Activated CD8-positive, alpha-beta memory T cell treated with anti-CD3 and anti-CD28 coated beads, Interleukin-2, amount 10 ng/mL, durations not matched to agents 7 days and 5 days (primary cell): ENCODE results near the gene NPBWR2. TPM values are rescaled to one million over a fixed set of nuclear protein-coding genes. Genes with fewer than 3 reads are reported as not detected.

ENCODE experiments used
- ATAC-seq: fragments of 150-1000 bp; cut with Tn5 transposase; one replicate; pipeline ENCODE4 v1.10.0; 2021; ENCODE audit warnings: moderate library complexity
- CTCF ChIA-PET: fragments of 350-600 bp; sonication (Branson Sonifier 250); formaldehyde crosslinking; loops from one replicate; lab custom pipeline; 2021; ENCODE audit warnings: antibody characterized with exemption; lab: Charles Lee
- DNase-seq: peaks from one replicate; pipeline ENCODE4 v3.0.0-alpha.2; 2020
- H3K27ac Mint-ChIP-seq: one replicate; pipeline ENCODE4 v1.8.0; 2021; ENCODE audit warnings: mild to moderate bottlenecking, mixed read lengths
- H3K27me3 Mint-ChIP-seq: one replicate; pipeline ENCODE4 v1.8.0; 2021; ENCODE audit warnings: mixed read lengths
- H3K36me3 Mint-ChIP-seq: one replicate; pipeline ENCODE4 v1.8.0; 2021; ENCODE audit warnings: mild to moderate bottlenecking, mixed read lengths
- H3K4me1 Mint-ChIP-seq: one replicate; pipeline ENCODE4 v1.8.0; 2021; ENCODE audit warnings: mixed read lengths
- H3K4me3 Mint-ChIP-seq: one replicate; pipeline ENCODE4 v1.8.0; 2021; ENCODE audit warnings: mild to moderate bottlenecking, moderate library complexity, mixed read lengths
- H3K9me3 Mint-ChIP-seq: one replicate; pipeline ENCODE4 v1.8.0; 2022; ENCODE audit warnings: low read depth, mixed read lengths
- total RNA-seq, 2 experiments: library from RNA; stranded (reverse); gene quantifications; one replicate each; pipeline ENCODE4 v1.2.3, GENCODE V29; 2021

NPBWR2 gene
- total RNA-seq, 2 experiments from 2014 or later, result not detected

- Mint-ChIP-seq H3K27me3 (no peaks in the 10 kb centered on the region), H3K4me1 (no peaks in the 10 kb centered on the region), H3K27ac (no peak overlapping the region), H3K36me3 (no peaks in the 10 kb centered on the region), H3K4me3 (no peak overlapping the region), H3K9me3 (peaks cover 11% of the 10 kb centered on the region)
- ATAC-seq, result no peak
- CTCF ChIA-PET, result no interaction called here
- no peak for DNase-seq
These were observed 41.8 kb upstream of the NPBWR2 start for GRCh38 chr20:64149141-64149540.

DNA sequence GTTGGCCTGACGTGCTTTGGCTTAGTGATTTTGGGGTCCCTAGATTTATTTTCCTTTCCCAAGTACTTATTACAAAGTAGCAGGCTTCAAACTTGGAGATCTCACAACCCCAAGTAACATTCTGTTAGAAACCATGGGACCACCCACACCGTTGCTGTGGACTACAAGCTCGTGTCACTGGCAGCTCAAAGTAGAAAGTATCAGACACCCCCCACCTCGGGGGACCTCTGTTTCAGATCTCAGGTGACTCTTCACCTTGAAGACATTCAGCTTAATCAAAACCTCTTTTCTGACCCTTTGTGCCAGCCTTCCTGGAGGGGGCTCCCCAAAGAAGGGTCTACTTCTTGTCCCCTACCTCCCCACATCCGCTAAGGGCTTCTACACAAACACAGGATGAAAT is 41.2 kb upstream of the NPBWR2 start:
- no peaks in the 10 kb centered on the region for H3K36me3 Mint-ChIP-seq
- H3K27me3 Mint-ChIP-seq, result no peaks in the 10 kb centered on the region
- H3K9me3 Mint-ChIP-seq, result peaks cover 15% of the 10 kb centered on the region
- CTCF ChIA-PET, result no interaction called here
- H3K27ac Mint-ChIP-seq, result no peak overlapping the region
- H3K4me1 Mint-ChIP-seq, result no peaks in the 10 kb centered on the region
- no peak overlapping the region for H3K4me3 Mint-ChIP-seq
- DNase-seq, result no peak
- ATAC-seq, result no peak

- DNase-seq, result no peak
- Mint-ChIP-seq H3K9me3 (peaks cover 15% of the 10 kb centered on the region), H3K4me1 (no peaks in the 10 kb centered on the region), H3K27ac (no peak overlapping the region), H3K27me3 (no peaks in the 10 kb centered on the region), H3K36me3 (no peaks in the 10 kb centered on the region), H3K4me3 (no peak overlapping the region)
- ATAC-seq, result no peak
- CTCF ChIA-PET, result no interaction called here
These were observed 39.6 kb upstream of the NPBWR2 start for GRCh38 chr20:64146936-64147477.

DNA sequence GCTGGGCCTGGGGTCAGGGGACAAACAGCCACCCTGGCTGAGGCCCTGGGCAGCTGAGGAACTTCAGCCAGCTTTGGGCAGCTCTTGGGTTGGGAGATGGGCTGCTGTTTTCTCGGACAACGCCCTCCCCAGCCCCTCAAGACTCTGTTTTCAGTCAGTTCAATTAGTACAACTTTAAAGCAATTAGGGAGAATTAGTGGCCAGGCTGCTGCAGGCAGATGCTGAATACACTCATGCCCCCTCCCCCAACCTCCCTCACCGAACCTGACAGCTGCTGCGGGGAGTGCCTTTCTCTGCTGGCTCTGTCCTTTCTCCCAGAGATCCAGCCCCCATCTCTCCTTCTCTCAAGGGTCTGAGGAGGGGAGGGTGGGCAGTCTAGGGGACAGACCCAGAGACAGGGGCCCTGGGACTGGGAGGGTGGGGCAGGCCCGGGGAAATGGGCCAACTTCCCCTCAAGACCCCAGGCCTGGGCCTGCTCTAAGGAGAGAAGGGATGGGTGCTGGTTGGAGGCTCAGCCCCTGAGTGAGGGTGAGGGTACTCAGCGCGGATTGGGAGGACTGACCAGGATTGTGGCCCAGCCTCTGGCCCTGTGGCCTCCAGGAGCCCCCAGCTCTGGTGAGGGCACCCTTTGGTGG is 39.1 kb upstream of the NPBWR2 start:
- Mint-ChIP-seq H3K9me3 (peaks cover 15% of the 10 kb centered on the region), H3K4me1 (no peaks in the 10 kb centered on the region), H3K27ac (no peak overlapping the region), H3K27me3 (no peaks in the 10 kb centered on the region), H3K4me3 (no peak overlapping the region), H3K36me3 (no peaks in the 10 kb centered on the region)
- no peak for ATAC-seq
- no peak for DNase-seq
- CTCF ChIA-PET, result no interaction called here

- H3K4me3 Mint-ChIP-seq, result no peak overlapping the region
- no peaks in the 10 kb centered on the region for H3K4me1 Mint-ChIP-seq
- no peaks in the 10 kb centered on the region for H3K27me3 Mint-ChIP-seq
- no peak overlapping the region for H3K27ac Mint-ChIP-seq
- CTCF ChIA-PET, result interaction anchor here (1.3 kb wide), 1 partner anchor 649 kb away, joined by 3 read pairs; no protein-coding TSS in a partner anchor
- no peaks in the 10 kb centered on the region for H3K36me3 Mint-ChIP-seq
- H3K9me3 Mint-ChIP-seq, result peaks cover 15% of the 10 kb centered on the region
- no peak for ATAC-seq
- no peak for DNase-seq
These were observed 38.3 kb upstream of the NPBWR2 start for GRCh38 chr20:64145458-64146300.

DNA sequence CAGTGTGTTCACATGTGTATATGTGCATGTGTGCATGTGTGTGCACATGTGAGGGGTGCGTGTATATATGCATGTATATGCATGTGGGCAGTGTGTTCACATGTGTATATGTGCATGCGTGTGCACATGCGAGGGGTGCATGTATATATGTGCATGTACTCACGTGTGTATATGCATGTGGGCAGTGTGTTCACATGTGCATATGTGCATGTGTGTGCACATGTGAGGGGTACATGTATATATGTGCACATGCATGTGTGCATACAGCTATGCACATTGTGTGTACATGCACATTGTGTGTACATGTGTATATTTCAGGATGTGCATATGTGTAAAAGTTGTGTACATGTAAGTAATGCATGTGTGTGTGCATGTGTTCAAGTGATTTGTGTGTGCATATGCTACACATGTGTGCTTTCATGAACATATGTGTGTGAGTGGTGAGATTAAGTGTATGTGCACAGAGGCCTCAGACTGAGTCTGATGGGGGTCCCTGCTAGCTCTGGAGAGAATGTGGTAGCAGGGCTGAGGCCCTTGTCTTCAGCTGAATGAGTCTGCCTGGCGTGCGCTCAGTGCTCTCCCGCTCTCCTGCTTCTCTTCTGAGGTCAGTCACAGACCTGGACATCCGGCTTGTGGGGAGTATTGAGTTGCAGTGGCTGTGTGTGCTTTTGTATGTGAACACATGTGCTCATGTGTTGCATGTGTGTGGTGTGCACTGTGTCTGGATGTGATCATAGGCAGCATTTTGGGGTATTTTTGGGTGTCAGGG is 37.0 kb upstream of the NPBWR2 start:
- H3K27ac Mint-ChIP-seq, result no peak overlapping the region
- no peak overlapping the region for H3K4me3 Mint-ChIP-seq
- CTCF ChIA-PET, result interaction anchor here (1.3 kb wide), 1 partner anchor 648 kb away, joined by 3 read pairs; no protein-coding TSS in a partner anchor
- H3K9me3 Mint-ChIP-seq, result peaks cover 12% of the 10 kb centered on the region
- ATAC-seq, result no peak
- no peaks in the 10 kb centered on the region for H3K36me3 Mint-ChIP-seq
- H3K27me3 Mint-ChIP-seq, result no peaks in the 10 kb centered on the region
- DNase-seq, result no peak
- no peaks in the 10 kb centered on the region for H3K4me1 Mint-ChIP-seq

DNA sequence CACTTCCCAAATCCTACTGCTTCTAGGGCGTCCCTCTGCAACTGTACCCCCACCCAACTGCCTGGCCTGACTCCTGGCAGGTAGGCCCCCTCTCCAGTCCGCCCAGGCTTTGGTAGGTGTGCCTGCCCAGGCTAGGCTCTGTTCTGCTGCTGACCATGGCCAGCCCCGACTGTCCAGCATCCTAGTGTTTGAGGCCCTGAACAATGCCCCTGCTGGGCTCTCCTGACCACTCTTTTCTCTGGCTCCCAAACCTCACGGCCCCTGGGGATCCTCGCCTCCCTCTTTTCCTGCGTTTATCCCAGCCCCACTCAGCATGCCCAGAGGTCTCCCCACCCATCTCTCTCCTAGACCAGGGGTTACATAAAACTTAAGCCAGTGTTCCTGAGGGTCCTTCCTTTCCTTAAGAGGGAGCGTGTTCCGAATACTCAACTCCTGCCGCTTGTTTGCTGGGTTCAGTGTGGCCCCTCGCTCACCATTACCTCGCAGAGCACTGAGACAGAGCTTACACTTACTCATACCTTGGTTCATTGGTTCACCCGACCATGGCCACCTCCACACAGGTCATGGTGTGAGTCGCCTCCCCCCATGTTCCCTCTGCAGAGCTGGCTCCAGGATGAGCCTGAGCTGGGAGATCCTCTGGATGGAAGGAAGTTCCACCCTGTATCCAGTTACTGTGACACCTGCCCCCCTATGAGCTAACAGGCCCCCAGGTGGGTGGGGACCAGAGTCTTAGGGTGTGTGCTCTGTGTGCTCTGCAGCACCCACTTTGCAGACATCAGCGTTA is 35.8 kb upstream of the NPBWR2 start:
- peaks cover 12% of the 10 kb centered on the region for H3K9me3 Mint-ChIP-seq
- H3K4me3 Mint-ChIP-seq, result no peak overlapping the region
- no peak overlapping the region for H3K27ac Mint-ChIP-seq
- no peaks in the 10 kb centered on the region for H3K36me3 Mint-ChIP-seq
- CTCF ChIA-PET, result no interaction called here
- H3K4me1 Mint-ChIP-seq, result no peaks in the 10 kb centered on the region
- DNase-seq (no peak), ATAC-seq (no peak)
- no peaks in the 10 kb centered on the region for H3K27me3 Mint-ChIP-seq

GRCh38 chr20:64142590-64142989 is 35.2 kb upstream of the NPBWR2 start:
- Mint-ChIP-seq H3K27ac (no peak overlapping the region), H3K9me3 (peaks cover 12% of the 10 kb centered on the region), H3K4me3 (no peak overlapping the region), H3K4me1 (no peaks in the 10 kb centered on the region), H3K36me3 (no peaks in the 10 kb centered on the region), H3K27me3 (no peaks in the 10 kb centered on the region)
- ATAC-seq, result no peak
- CTCF ChIA-PET, result interaction anchor here (1.3 kb wide), 1 partner anchor 41 kb away, joined by 3 read pairs; no protein-coding TSS in a partner anchor
- no peak for DNase-seq

GRCh38 chr20:64140956-64141355 is 33.6 kb upstream of the NPBWR2 start:
- H3K4me3 Mint-ChIP-seq, result no peak overlapping the region
- H3K27me3 Mint-ChIP-seq, result no peaks in the 10 kb centered on the region
- CTCF ChIA-PET, result no interaction called here
- peaks cover 12% of the 10 kb centered on the region for H3K9me3 Mint-ChIP-seq
- ATAC-seq, result no peak
- H3K36me3 Mint-ChIP-seq, result no peaks in the 10 kb centered on the region
- H3K27ac Mint-ChIP-seq, result no peak overlapping the region
- DNase-seq, result no peak
- H3K4me1 Mint-ChIP-seq, result no peaks in the 10 kb centered on the region

DNA sequence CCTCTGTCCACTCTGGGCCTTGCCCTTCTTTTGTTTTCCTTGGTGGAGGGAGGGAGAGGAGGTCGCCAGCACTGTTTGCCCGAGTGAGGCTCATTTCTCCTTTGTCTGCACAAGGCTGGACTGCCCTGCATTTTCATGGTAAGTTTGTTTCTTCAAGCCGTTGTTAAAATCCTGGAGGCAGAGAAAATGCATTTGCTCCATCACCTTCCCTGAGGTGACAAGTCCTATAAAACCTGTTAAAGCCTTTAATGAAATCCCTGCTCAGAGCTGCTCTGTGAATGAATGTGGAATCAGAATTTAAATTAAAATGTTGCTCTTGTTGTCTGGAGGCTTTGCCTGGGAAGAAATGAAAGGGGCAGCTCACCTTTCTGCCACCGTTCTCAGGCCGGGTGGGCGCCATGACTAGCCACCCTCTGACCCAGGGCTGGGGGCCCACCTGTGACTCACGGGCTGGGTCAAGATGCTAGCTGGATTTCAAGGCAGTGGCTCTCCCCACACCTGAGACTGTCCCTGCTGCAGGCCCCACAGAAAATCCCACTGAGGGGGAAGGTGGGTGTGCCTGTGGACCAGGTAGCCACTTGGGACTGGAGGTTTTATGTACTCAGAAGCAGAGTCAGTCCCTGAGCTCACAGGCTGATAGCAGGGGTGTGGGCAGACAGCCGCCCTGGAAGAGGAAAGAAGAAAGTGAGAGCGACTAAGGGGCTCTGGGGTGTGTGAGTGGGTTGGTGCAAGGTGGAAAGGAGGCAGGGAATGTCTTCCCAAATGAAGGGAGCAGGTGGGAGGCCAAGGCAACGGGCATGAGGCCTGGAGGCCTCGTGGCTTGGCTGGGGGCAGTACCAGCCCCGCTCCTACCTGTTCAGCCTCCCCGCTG is 32.9 kb upstream of the NPBWR2 start:
- peaks cover 12% of the 10 kb centered on the region for H3K9me3 Mint-ChIP-seq
- no peaks in the 10 kb centered on the region for H3K27me3 Mint-ChIP-seq
- ATAC-seq (no peak), DNase-seq (no peak)
- no peak overlapping the region for H3K4me3 Mint-ChIP-seq
- H3K36me3 Mint-ChIP-seq, result no peaks in the 10 kb centered on the region
- H3K27ac Mint-ChIP-seq, result no peak overlapping the region
- CTCF ChIA-PET, result no interaction called here
- no peaks in the 10 kb centered on the region for H3K4me1 Mint-ChIP-seq

DNA sequence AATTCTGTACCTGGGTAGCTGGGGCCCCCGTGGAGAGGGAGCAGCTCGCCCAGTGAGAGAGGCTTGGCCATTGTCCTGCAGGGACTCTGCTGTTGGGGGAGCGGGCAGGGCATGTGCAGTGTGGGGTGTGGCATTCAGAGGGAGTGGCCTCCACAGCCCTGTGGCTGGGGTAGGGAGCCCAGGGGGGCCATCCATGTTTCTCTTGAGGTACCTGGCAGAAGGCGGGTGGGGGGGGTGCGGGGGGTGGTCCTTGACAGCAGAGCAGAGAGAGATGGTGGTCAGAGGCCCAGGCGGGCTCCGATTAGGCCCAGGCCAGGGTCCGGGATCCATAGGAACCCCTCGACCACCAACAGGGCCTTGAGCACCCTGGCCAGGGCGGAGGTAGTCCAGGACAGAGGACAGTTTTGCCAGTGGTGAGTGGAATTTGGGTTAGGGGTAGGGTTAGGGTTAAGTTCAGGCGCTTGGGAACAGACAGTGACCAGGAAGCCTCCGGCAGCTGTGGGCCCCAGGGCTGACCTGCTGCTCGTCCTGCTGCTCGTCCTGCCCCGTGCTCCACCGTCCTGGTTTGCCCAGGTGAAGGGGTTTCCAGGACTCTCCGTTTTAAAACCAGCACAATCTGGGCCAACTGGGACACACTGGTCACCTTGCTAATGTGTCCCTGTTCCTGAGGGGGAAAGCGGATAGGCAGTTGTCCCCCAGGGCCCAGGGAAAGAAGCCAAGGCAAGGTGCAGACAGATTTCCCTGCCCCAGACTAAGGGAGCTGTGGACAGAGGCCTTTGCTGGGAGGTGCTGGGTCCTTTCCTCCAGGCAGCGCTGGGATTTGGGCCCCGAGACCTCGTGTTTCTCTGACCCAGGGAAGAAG is 32.1 kb upstream of the NPBWR2 start:
- CTCF ChIA-PET, result no interaction called here

More for the DNA sequence above, 32.1 kb upstream of the NPBWR2 start:
- H3K4me3 Mint-ChIP-seq, result no peak overlapping the region
- DNase-seq (no peak), ATAC-seq (no peak)
- peaks cover 6% of the 10 kb centered on the region for H3K9me3 Mint-ChIP-seq
- H3K27me3 Mint-ChIP-seq, result no peaks in the 10 kb centered on the region
- H3K27ac Mint-ChIP-seq, result no peak overlapping the region
- no peaks in the 10 kb centered on the region for H3K4me1 Mint-ChIP-seq
- no peaks in the 10 kb centered on the region for H3K36me3 Mint-ChIP-seq
